EH (cell line): ENCODE measurements around the gene FRMD8.
"Not testable (repeated sequence)": the region's sequence is repeated elsewhere in the genome, so short reads cannot be mapped to it uniquely, and the experiment has no call there.

ENCODE experiments used
- DNase-seq: peaks from one replicate; pipeline ENCODE4 v3.0.0-alpha.2; 2015; ENCODE audit warnings: low read depth

Gene FRMD8

DNA sequence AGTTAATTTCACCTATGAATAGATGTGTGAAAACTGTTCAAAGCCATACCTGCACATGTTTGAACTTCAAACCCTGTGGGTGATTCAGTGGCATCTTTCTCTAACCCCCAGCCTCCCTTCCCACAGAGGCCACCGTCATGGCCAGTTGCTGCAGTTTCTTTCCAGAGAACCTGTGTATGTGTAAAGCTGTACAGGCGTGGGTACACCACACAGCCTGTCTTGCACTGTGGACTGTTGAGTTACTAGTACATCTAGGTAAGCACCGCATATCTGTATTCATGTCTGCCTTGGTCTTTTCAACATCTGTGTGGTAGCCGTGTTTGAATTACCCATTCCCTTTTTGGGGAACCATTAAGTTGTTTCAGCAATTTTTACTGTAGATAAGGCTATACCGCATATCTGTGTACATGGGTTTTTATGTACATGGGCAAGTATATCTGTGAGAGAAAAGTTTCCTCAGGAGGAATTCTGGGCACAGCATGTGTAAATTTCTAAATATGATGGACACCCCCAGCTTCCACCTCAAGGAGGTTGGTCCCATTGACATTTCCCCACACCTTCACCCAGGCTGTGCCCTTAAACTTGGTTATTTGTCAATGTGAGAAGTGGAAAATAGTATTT is 50.1 kb downstream of the FRMD8 start:
- peak; percentile 61 for DNase-seq

GRCh38 chr11:65437436-65438227 is 51.2 kb downstream of the FRMD8 start:
- peak; percentile 57 for DNase-seq

DNA sequence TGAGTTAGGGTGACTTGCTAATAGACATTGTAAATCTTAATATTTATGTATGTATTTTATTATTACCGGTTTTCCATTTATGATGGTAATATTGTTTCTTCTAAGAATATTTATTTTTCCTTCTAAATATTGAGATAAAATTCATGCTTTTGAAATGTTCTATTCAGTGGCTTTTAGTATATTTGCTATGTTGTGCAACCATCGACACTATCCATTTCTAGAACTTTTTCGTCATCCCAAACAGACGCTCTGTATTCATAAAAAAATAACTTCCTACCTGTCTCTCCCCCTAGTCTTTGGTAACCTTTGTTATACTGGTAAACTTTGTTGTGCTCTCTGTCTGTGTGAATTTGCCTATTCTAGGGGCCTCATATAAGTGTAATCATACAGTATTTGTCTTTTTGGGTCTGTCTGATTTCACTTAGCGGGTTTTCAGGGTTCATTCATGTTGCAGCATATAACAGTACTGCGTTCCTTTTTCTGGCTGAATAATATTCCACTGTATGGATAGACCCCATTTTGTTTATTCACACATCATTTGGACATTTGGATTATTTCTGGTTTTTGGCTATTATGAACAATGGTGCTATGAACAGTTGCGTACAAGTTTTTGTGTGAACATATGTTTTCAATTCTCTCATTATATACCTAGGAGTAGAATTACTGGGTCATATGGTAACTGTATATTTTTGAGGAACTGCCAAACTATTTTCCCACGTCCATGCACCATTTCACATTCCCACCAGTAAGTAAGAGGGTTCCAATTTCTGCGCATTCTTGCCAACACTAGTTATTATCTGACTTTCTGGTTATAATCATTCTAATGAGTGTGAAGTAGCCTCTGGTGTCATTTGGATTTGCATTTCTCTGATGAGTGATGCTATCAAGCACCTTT is 52.1 kb downstream of the FRMD8 start:
- peak; percentile 54 for DNase-seq

- peak; percentile 61 for DNase-seq
Observed at GRCh38 chr11:65439331-65440181, 53.1 kb downstream of the FRMD8 start.

DNA sequence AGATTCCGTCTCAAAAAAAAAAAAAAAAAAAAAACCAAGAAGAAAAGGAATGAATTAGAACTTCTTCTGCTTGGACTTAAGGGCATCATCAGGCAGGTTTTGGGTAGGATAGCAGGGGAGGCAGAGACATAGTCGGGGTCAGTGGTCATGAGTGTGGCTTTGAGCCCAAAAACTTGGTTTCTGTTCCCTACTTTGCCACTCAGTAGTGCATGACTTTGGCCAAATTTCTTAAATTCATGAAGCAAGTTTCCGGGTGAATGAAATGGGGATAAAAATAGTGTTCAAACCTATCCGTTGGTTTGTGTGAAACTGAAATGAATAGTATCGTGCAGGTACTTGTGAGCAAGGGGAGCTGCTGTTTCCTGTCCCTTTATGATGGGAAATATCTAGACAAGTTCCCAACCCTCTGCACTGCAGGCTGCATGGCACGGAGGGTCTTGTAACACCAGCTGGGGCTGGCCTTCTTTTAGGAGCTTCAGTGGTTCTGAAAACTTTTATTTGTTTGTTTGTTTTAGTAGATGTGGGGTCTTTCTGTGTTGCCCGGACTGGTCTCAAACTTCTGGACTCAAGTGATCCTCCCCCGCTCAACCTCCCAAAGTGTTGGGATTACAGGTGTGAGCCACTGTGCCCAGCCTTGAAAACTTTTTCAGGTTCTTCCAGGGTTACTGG is 54.5 kb downstream of the FRMD8 start:
- peak; percentile 58 for DNase-seq

DNA sequence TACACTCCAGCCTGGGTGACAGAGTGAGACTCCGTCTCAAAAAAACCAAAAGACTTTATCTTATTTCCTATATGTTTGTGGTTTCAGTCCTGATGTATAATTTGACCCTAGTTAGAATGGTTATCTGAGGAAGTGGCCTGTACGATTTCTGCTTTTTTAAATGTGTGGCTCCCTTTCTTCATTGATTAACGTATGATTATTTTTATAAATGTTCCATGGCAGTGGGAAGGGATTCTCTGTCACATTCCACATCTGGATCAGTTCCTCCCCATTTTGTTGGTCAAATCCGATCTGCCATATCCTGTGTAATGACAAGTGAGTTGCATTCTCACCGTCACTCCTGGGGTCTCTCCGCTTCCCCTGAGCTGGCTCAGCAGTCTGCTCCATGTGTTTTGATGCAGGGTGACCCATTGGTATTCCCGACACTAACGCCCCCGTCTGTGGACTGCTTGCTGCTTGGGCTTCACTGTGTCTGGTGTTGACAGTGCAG is 56.5 kb downstream of the FRMD8 start:
- DNase-seq, result peak; percentile 54

GRCh38 chr11:65444314-65445051 is 58.0 kb downstream of the FRMD8 start:
- DNase-seq, result peak; percentile 57

DNA sequence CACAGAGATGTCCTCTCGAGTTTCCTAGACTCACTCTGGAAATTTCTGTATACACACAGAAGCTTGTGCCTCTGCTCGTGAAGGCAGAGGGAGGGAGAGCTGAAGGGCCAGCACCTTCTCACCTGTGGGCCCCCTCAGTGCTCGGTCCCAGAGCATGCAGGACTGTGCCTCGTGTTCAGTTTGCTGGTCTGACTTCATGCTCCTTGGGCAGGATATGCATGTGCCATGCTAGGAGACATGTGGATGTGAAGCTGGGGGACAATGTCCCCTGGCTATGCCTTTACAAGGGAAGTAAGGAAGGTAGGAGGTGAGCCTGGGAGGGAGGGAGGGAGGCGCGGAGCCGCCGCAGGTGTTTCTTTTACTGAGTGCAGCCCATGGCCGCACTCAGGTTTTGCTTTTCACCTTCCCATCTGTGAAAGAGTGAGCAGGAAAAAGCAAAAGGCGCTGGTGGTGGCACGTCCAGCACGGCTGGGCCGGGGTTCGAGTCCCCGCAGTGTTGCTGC is 58.7 kb downstream of the FRMD8 start:
- peak; percentile 56 for DNase-seq

GRCh38 chr11:65445604-65446445 is 59.4 kb downstream of the FRMD8 start:
- peak; percentile 78 for DNase-seq

- peak; percentile 71 for DNase-seq
Observed at GRCh38 chr11:65446446-65447277, 60.2 kb downstream of the FRMD8 start.

DNA sequence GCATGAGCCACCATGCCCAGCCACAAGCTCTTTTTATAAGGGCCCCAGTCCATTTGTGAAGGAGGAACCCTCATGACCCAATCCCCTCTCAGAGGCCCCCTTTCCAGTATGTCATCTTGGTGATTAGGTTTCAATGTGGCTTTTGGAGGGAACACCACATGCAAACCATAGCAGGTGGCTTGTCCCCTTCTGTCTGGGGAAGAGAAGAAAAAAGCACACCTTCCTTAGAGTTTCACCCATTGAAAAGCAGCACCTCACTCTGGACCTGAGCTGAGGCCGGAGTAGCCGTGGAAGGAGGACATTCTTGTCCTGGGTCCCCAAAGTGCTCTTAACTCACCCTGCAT is 61.6 kb downstream of the FRMD8 start:
- DNase-seq, result no peak

DNA sequence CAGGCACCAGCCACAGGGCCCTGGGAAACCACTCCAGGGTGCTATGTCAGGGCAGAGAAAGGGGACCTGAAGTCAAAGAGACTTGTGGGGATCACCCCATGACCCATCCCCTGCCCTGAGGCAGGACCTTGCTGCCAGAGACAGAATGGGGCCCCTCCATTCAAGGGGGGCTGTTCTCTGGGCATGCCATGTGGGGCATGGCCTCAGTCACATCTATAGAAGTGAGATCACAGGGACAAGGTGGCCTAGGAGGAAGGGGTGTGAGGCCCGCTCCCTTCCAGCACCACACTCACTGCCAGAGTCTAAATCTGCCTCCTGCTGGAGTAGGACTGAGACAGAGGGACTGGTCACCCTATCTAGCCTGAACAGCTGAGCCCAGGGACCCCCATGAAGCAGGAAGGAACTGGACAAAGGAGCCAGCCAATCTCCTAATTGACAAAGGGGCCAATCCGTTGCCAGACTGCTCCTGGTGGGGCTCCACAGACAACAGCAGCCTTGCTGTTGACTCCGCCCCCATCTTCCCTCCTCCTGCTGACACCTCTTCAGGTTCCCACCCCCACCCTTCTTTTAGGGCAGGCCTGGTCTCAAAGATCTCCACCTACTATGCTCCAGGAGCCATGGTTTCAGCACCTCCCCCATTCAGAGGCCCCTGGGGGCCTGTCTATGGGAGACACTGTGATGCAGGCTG is 62.1 kb downstream of the FRMD8 start:
- DNase-seq, result peak; percentile 79

GRCh38 chr11:65451301-65451700 is 64.9 kb downstream of the FRMD8 start:
- not testable (repeated sequence) for DNase-seq

DNA sequence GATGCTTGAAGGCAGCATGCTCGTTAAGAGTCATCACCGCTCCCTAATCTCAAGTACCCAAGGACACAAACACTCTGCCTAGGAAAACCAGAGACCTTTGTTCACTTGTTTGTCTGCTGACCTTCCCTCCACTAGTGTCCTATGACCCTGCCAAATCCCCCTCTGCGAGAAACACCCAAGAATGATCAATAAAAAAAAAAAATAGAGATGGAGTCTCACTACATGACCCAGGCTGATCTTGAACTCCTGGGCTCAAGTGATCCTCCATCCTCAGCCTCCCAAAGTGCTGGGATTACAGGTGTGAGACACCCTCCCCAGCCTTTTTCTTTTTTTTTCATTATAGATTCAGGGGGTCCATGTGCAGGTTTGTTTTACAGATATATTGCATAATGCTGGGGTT is 65.8 kb downstream of the FRMD8 start:
- not testable (repeated sequence) for DNase-seq

GRCh38 chr11:65452806-65453490 is 66.5 kb downstream of the FRMD8 start:
- DNase-seq, result peak; percentile 95

GRCh38 chr11:65454311-65454695 is 67.9 kb downstream of the FRMD8 start:
- DNase-seq, result peak; percentile 85
